ENCODE data around the gene UBAC1.

- TF ChIP-seq EZH2 (IDR thresholded peaks at IDR 0.05; ENCODE audit: borderline replicate concordance, low read length) (no peak), CTCF (conservative IDR thresholded peaks at IDR 0.05 in 1 of 2, IDR thresholded peaks at IDR 0.05 in 1 of 2; ENCODE audit: extremely low read depth in 1 of 2, insufficient read depth in 1 of 2, low read depth in 1 of 2, low read length in 2 of 2) (no peak)
Measured at GRCh38 chr9:135955934-135956801, 5.0 kb downstream of the UBAC1 start.

All from mammary epithelial cell (primary cell).